ENCODE measurements around the gene THG1L. TPM values are rescaled to one million over a fixed set of nuclear protein-coding genes. Genes with fewer than 3 reads are reported as not detected.

Gene THG1L
- total and polyA plus RNA-seq, 4 donors: 7.3 to 13.5 (median 9.0) TPM

- Histone ChIP-seq H3K4me1 (ENCODE audit: control insufficient read depth in 1 of 2, insufficient read depth in 2 of 2, low read length in 2 of 2) (peaks cover 0 to 1% of the 10 kb centered on the region in 2 donors), H3K4me3 (ENCODE audit: low read length in 2 of 2) (peak overlapping the region; percentile 83 to 95), H3K36me3 (ENCODE audit: control insufficient read depth in 1 of 2, insufficient read depth in 2 of 2, low read length in 1 of 2) (peaks cover 0 to 2% of the 10 kb centered on the region in 2 donors), H3K9me3 (ENCODE audit: control insufficient read depth, low read length) (no peaks in the 10 kb centered on the region), H3K27me3 (ENCODE audit: control insufficient read depth in 1 of 2, insufficient read depth in 2 of 2, low read length in 1 of 2) (no peaks in the 10 kb centered on the region), H3K27ac (ENCODE audit: low read depth in 1 of 2, low read length in 2 of 2) (no peak overlapping the region)
- WGBS, 2 donors: 1% methylated on average over 51 to 56 of the region's 56 CpGs
- no peak for ATAC-seq (ENCODE audit: low FRiP score)
- intact Hi-C loops (cut with DNase I): loop anchor here in 1 of 2 donors (10.0 kb wide), 1 partner anchor 370 kb away; no protein-coding TSS in a partner anchor
- peak; percentile 61 to 82 for DNase-seq
Measured at GRCh38 chr5:157744051-157745011, 13.1 kb downstream of the THG1L start.

DNA sequence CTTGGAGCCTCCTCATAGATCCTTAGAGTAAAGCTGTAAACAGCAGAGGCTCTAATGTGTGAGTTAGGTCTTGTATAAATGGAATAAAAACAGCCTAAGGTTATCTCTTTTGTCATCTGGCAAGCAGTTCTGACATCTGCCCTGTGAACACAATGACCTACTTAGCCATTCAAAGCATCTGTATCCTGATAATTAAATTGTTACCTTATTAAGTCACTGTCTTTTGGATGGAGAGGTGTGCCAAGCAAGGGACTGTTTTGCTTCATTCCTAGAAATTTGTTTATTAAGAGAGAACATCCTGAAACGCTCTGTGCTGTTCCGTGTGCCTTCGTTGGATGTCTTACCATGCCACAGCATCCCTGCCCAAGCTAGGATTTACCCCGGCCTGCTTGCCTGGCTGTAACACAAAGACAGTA lies 13.8 kb downstream of the THG1L start:
- DNase-seq: no peak
- Histone ChIP-seq H3K27ac (ENCODE audit: low read depth in 1 of 2, low read length in 2 of 2) (no peak overlapping the region), H3K36me3 (ENCODE audit: control insufficient read depth in 1 of 2, insufficient read depth in 2 of 2, low read length in 1 of 2) (no peaks in the 10 kb centered on the region), H3K27me3 (ENCODE audit: control insufficient read depth in 1 of 2, insufficient read depth in 2 of 2, low read length in 1 of 2) (no peaks in the 10 kb centered on the region), H3K4me3 (ENCODE audit: low read length in 2 of 2) (peak overlapping the region in 1 of 2 donors; percentile 95), H3K4me1 (ENCODE audit: control insufficient read depth in 1 of 2, insufficient read depth in 2 of 2, low read length in 2 of 2) (peaks cover 0 to 1% of the 10 kb centered on the region in 2 donors), H3K9me3 (ENCODE audit: control insufficient read depth, low read length) (no peaks in the 10 kb centered on the region)
- ATAC-seq (ENCODE audit: low FRiP score): no peak
- intact Hi-C loops (cut with DNase I): loop anchor here in 1 of 2 donors (10.0 kb wide), 1 partner anchor 370 kb away; no protein-coding TSS in a partner anchor
- WGBS, 2 donors: 54 to 61% methylated on average over 4 of the region's 4 CpGs

- no peak for DNase-seq
- no peaks in the 10 kb centered on the region for H3K9me3 ChIP-seq (ENCODE audit: control insufficient read depth, low read length)
- 82 to 83% methylated on average over 6 of the region's 6 CpGs for WGBS, 2 donors
- H3K4me3 ChIP-seq (ENCODE audit: low read length in 2 of 2): no peak overlapping the region
- H3K36me3 ChIP-seq (ENCODE audit: control insufficient read depth in 1 of 2, insufficient read depth in 2 of 2, low read length in 1 of 2): no peaks in the 10 kb centered on the region
- intact Hi-C loops (cut with DNase I): loop anchor here in 1 of 2 donors (10.0 kb wide), 1 partner anchor 372 kb away; no protein-coding TSS in a partner anchor
- no peaks in the 10 kb centered on the region for H3K27me3 ChIP-seq (ENCODE audit: control insufficient read depth in 1 of 2, insufficient read depth in 2 of 2, low read length in 1 of 2)
- ATAC-seq (ENCODE audit: low FRiP score): no peak
- H3K27ac ChIP-seq (ENCODE audit: low read depth in 1 of 2, low read length in 2 of 2): no peak overlapping the region
- peaks cover 0 to 1% of the 10 kb centered on the region in 2 donors for H3K4me1 ChIP-seq (ENCODE audit: control insufficient read depth in 1 of 2, insufficient read depth in 2 of 2, low read length in 2 of 2)
Measured at GRCh38 chr5:157747173-157747740, 16.0 kb downstream of the THG1L start.

DNA sequence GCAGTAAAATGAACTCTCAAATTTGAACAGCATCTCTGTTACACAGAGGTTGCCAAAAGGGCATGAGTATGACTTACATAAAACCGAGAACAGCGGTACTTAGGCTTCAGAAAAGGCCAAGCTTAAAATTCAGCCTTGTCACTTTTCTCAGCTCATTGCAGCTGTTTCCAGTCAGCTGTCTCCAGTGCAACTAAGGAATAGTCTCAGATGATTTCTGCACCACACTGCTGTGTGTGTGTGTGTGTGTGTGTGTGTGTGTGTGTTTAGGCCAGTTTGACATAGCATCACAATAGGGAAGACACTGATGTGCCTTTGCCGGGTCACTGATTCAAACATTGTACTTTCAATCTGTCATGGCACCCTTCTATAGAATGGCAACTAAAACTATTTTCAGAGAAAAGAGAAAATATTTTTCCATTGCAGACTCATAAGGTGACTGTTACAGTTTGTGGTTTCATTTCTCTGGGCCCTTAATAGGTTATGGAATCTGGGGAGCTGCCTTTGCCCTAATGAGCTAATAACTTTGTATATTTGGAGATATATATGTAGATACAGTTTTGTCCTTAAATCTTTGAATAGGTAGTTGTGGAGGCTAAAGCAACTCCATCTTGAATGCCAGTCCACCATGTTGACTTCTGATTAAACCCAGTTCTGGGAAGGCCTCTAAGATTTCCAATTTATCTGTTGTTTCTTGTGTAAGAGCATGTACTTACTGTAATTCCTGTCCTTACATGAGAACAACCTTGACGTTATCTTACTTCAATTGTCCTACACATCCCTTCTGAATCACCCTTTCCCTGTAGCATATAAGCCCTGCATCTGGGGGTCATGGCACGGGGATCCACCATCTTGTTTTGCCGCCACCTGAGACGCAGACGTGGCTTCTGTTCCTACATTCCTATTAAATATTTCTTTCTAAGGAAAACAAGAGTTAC lies 16.8 kb downstream of the THG1L start:
- peaks cover 0 to 1% of the 10 kb centered on the region in 2 donors for H3K4me1 ChIP-seq (ENCODE audit: control insufficient read depth in 1 of 2, insufficient read depth in 2 of 2, low read length in 2 of 2)
- peak overlapping the region; percentile 19 to 30 for H3K27ac ChIP-seq (ENCODE audit: low read depth in 1 of 2, low read length in 2 of 2)
- no peak overlapping the region for H3K4me3 ChIP-seq (ENCODE audit: low read length in 2 of 2)
- ATAC-seq (ENCODE audit: low FRiP score): no peak
- WGBS, 2 donors: 79 to 84% methylated on average over 8 of the region's 8 CpGs
- H3K27me3 ChIP-seq (ENCODE audit: control insufficient read depth in 1 of 2, insufficient read depth in 2 of 2, low read length in 1 of 2): no peaks in the 10 kb centered on the region
- no peak for DNase-seq
- no peaks in the 10 kb centered on the region for H3K36me3 ChIP-seq (ENCODE audit: control insufficient read depth in 1 of 2, insufficient read depth in 2 of 2, low read length in 1 of 2)
- intact Hi-C loops (cut with DNase I): loop anchor here in 1 of 2 donors (10.0 kb wide), 1 partner anchor 373 kb away; no protein-coding TSS in a partner anchor
- H3K9me3 ChIP-seq (ENCODE audit: control insufficient read depth, low read length): no peaks in the 10 kb centered on the region

GRCh38 chr5:157748760-157749461 lies 17.7 kb downstream of the THG1L start:
- WGBS, 2 donors: 17 to 18% methylated on average over 4 of the region's 4 CpGs

DNA sequence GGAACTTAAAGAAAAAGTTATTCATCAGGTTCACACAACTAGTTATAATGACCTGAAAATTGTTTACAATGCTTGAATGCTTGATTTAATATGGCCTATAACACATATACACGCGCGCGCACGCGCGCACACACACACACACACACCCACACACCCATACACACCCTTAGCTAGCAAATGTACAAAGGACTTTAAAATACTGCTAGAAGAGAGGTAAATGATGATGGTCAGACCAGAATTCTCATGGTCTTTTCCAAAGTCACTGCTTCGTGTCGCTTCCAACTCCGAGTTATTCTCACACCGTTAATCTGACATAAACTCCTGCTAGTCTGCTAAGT lies 18.2 kb downstream of the THG1L start:
- no peak for DNase-seq
- Histone ChIP-seq H3K4me3 (ENCODE audit: low read length in 2 of 2) (no peak overlapping the region), H3K36me3 (ENCODE audit: control insufficient read depth in 1 of 2, insufficient read depth in 2 of 2, low read length in 1 of 2) (no peaks in the 10 kb centered on the region), H3K4me1 (ENCODE audit: control insufficient read depth in 1 of 2, insufficient read depth in 2 of 2, low read length in 2 of 2) (peaks cover 0 to 1% of the 10 kb centered on the region in 2 donors), H3K27me3 (ENCODE audit: control insufficient read depth in 1 of 2, insufficient read depth in 2 of 2, low read length in 1 of 2) (no peaks in the 10 kb centered on the region), H3K27ac (ENCODE audit: low read depth in 1 of 2, low read length in 2 of 2) (no peak overlapping the region), H3K9me3 (ENCODE audit: control insufficient read depth, low read length) (no peaks in the 10 kb centered on the region)
- 84 to 85% methylated on average over 11 of the region's 11 CpGs for WGBS, 2 donors
- intact Hi-C loops (cut with DNase I): loop anchor here in 1 of 2 donors (10.0 kb wide), 1 partner anchor 375 kb away; no protein-coding TSS in a partner anchor
- ATAC-seq (ENCODE audit: low FRiP score): no peak

More at GRCh38 chr5:157748760-157749461, 17.7 kb downstream of the THG1L start:
- Histone ChIP-seq H3K4me3 (ENCODE audit: low read length in 2 of 2) (no peak overlapping the region), H3K27me3 (ENCODE audit: control insufficient read depth in 1 of 2, insufficient read depth in 2 of 2, low read length in 1 of 2) (no peaks in the 10 kb centered on the region), H3K9me3 (ENCODE audit: control insufficient read depth, low read length) (no peaks in the 10 kb centered on the region), H3K4me1 (ENCODE audit: control insufficient read depth in 1 of 2, insufficient read depth in 2 of 2, low read length in 2 of 2) (peaks cover 0 to 1% of the 10 kb centered on the region in 2 donors), H3K36me3 (ENCODE audit: control insufficient read depth in 1 of 2, insufficient read depth in 2 of 2, low read length in 1 of 2) (no peaks in the 10 kb centered on the region), H3K27ac (ENCODE audit: low read depth in 1 of 2, low read length in 2 of 2) (peak overlapping the region in 1 of 2 donors; percentile 23)
- DNase-seq (no peak), ATAC-seq (ENCODE audit: low FRiP score) (peak; percentile 42)
- intact Hi-C loops (cut with DNase I): loop anchor here in 1 of 2 donors (10.0 kb wide), 1 partner anchor 374 kb away; no protein-coding TSS in a partner anchor

GRCh38 chr5:157750320-157750719 lies 19.1 kb downstream of the THG1L start:
- H3K4me1 ChIP-seq (ENCODE audit: control insufficient read depth in 1 of 2, insufficient read depth in 2 of 2, low read length in 2 of 2): no peaks in the 10 kb centered on the region
- H3K4me3 ChIP-seq (ENCODE audit: low read length in 2 of 2): no peak overlapping the region
- ATAC-seq (ENCODE audit: low FRiP score) (no peak), DNase-seq (no peak)
- 84 to 89% methylated on average over 1 of the region's 1 CpG for WGBS, 2 donors
- intact Hi-C loops (cut with DNase I): no loop called here
- H3K27me3 ChIP-seq (ENCODE audit: control insufficient read depth in 1 of 2, insufficient read depth in 2 of 2, low read length in 1 of 2): no peaks in the 10 kb centered on the region
- H3K27ac ChIP-seq (ENCODE audit: low read depth in 1 of 2, low read length in 2 of 2): no peak overlapping the region
- peaks cover 0 to 1% of the 10 kb centered on the region in 2 donors for H3K36me3 ChIP-seq (ENCODE audit: control insufficient read depth in 1 of 2, insufficient read depth in 2 of 2, low read length in 1 of 2)
- H3K9me3 ChIP-seq (ENCODE audit: control insufficient read depth, low read length): no peaks in the 10 kb centered on the region
